IPS-20b (cell line): ENCODE data around the gene FNDC4.
"Not testable (repeated sequence)": the region's sequence is repeated elsewhere in the genome, so short reads cannot be mapped to it uniquely, and the experiment has no call there.

ENCODE experiments used
- H3K27ac ChIP-seq: one replicate; pipeline ENCODE4 v1.5.1; 2013; ENCODE audit warnings: low read length
- H3K27me3 ChIP-seq: 2 replicates; pipeline ENCODE4 v1.6.1; 2013; ENCODE audit warnings: mild to moderate bottlenecking, low read length, inconsistent platforms; ENCODE audit not compliant: insufficient read depth
- H3K36me3 ChIP-seq: 2 replicates; pipeline ENCODE4 v1.6.1; 2013; ENCODE audit warnings: low read depth, mild to moderate bottlenecking, inconsistent platforms, low read length, moderate library complexity; ENCODE audit not compliant: insufficient read depth
- H3K4me1 ChIP-seq: 2 replicates; pipeline ENCODE4 v1.6.1; 2013; ENCODE audit warnings: mild to moderate bottlenecking, control low read depth, inconsistent platforms, low read length, moderate library complexity; ENCODE audit not compliant: insufficient read depth
- H3K4me3 ChIP-seq: 2 replicates; pipeline ENCODE4 v1.5.1; 2013; ENCODE audit warnings: mild to moderate bottlenecking, low read length, inconsistent platforms
- H3K9ac ChIP-seq: 2 replicates; pipeline ENCODE4 v1.6.1; 2013; ENCODE audit warnings: low read depth, mild to moderate bottlenecking, inconsistent platforms, low read length, moderate library complexity
- H3K9me3 ChIP-seq: 2 replicates; pipeline ENCODE4 v1.6.1; 2013; ENCODE audit warnings: mild to moderate bottlenecking, low read depth, low read length, inconsistent platforms; ENCODE audit not compliant: insufficient read depth

The FNDC4 gene

GRCh38 chr2:27494944-27495554 is at the start of gene FNDC4:
Gene FNDC4 (minus strand): TSS chr2:27495200. CDS start chr2:27494679, 521 bp downstream.
- no peaks in the 10 kb centered on the region for H3K9me3 ChIP-seq
- H3K27me3 ChIP-seq: peaks cover 56% of the 10 kb centered on the region
- H3K4me1 ChIP-seq: peaks cover 7% of the 10 kb centered on the region
- H3K9ac ChIP-seq: peak within 1 kb of the TSS; percentile 82; the same call in 1 of the 2 replicates
- H3K36me3 ChIP-seq: no peaks in the 10 kb centered on the region
- H3K4me3 ChIP-seq: peak within 1 kb of the TSS; percentile 91
- no peak within 1 kb of the TSS for H3K27ac ChIP-seq

GRCh38 chr2:27544143-27544821 is 49.3 kb upstream of the FNDC4 start:
- H3K4me3 ChIP-seq: no peak overlapping the region
- no peak overlapping the region for H3K9ac ChIP-seq
- H3K27ac ChIP-seq: no peak overlapping the region
- no peaks in the 10 kb centered on the region for H3K4me1 ChIP-seq
- no peaks in the 10 kb centered on the region for H3K36me3 ChIP-seq
- peaks cover 12% of the 10 kb centered on the region for H3K9me3 ChIP-seq
- no peaks in the 10 kb centered on the region for H3K27me3 ChIP-seq

GRCh38 chr2:27539649-27540048 is 44.6 kb upstream of the FNDC4 start:
- H3K4me1 ChIP-seq, H3K9ac ChIP-seq, H3K36me3 ChIP-seq, H3K9me3 ChIP-seq, H3K27me3 ChIP-seq, H3K4me3 ChIP-seq, H3K27ac ChIP-seq: not testable (repeated sequence)

GRCh38 chr2:27538839-27539450 is 43.9 kb upstream of the FNDC4 start:
- H3K4me1 ChIP-seq, H3K4me3 ChIP-seq, H3K27me3 ChIP-seq, H3K36me3 ChIP-seq, H3K9me3 ChIP-seq, H3K27ac ChIP-seq, H3K9ac ChIP-seq: not testable (repeated sequence)

- H3K4me3 ChIP-seq: no peak overlapping the region
- H3K4me1 ChIP-seq: no peaks in the 10 kb centered on the region
- H3K27me3 ChIP-seq: peaks cover 4% of the 10 kb centered on the region; the same call in 1 of the 2 replicates
- no peaks in the 10 kb centered on the region for H3K36me3 ChIP-seq
- no peak overlapping the region for H3K27ac ChIP-seq
- no peak overlapping the region for H3K9ac ChIP-seq
- 0 out of 2 replicates have a peak, but pooled peaks cover 6% of the 10 kb centered on the region for H3K9me3 ChIP-seq
These were observed 42.3 kb upstream of the FNDC4 start for GRCh38 chr2:27537287-27537686.

- Histone ChIP-seq H3K4me3 (no peak overlapping the region), H3K9ac (no peak overlapping the region), H3K4me1 (no peaks in the 10 kb centered on the region), H3K36me3 (no peaks in the 10 kb centered on the region), H3K9me3 (no peaks in the 10 kb centered on the region), H3K27ac (no peak overlapping the region), H3K27me3 (no peaks in the 10 kb centered on the region)
These were observed 37.0 kb upstream of the FNDC4 start for GRCh38 chr2:27531983-27532382.

GRCh38 chr2:27527182-27527581 is 32.2 kb upstream of the FNDC4 start:
- Histone ChIP-seq H3K27me3 (no peaks in the 10 kb centered on the region), H3K9ac (no peak overlapping the region), H3K4me3 (no peak overlapping the region), H3K27ac (no peak overlapping the region), H3K9me3 (no peaks in the 10 kb centered on the region), H3K36me3 (no peaks in the 10 kb centered on the region), H3K4me1 (no peaks in the 10 kb centered on the region)

- Histone ChIP-seq H3K27me3 (no peaks in the 10 kb centered on the region), H3K36me3 (no peaks in the 10 kb centered on the region), H3K9me3 (no peaks in the 10 kb centered on the region), H3K4me3 (no peak overlapping the region), H3K27ac (no peak overlapping the region), H3K4me1 (no peaks in the 10 kb centered on the region), H3K9ac (no peak overlapping the region)
These were observed 27.5 kb upstream of the FNDC4 start for GRCh38 chr2:27522400-27522945.

- Histone ChIP-seq H3K4me1 (no peaks in the 10 kb centered on the region), H3K4me3 (no peak overlapping the region), H3K9me3 (no peaks in the 10 kb centered on the region), H3K36me3 (no peaks in the 10 kb centered on the region), H3K9ac (no peak overlapping the region), H3K27me3 (no peaks in the 10 kb centered on the region), H3K27ac (no peak overlapping the region)
These were observed 25.3 kb upstream of the FNDC4 start for GRCh38 chr2:27520316-27520715.

- no peaks in the 10 kb centered on the region for H3K4me1 ChIP-seq
- H3K27me3 ChIP-seq: no peaks in the 10 kb centered on the region
- H3K9me3 ChIP-seq: no peaks in the 10 kb centered on the region
- H3K36me3 ChIP-seq: no peaks in the 10 kb centered on the region
- H3K9ac ChIP-seq: no peak overlapping the region
- no peak overlapping the region for H3K27ac ChIP-seq
- no peak overlapping the region for H3K4me3 ChIP-seq
These were observed 23.7 kb upstream of the FNDC4 start for GRCh38 chr2:27518782-27519113.

- no peak overlapping the region for H3K4me3 ChIP-seq
- no peak overlapping the region for H3K27ac ChIP-seq
- no peaks in the 10 kb centered on the region for H3K27me3 ChIP-seq
- no peaks in the 10 kb centered on the region for H3K9me3 ChIP-seq
- no peaks in the 10 kb centered on the region for H3K4me1 ChIP-seq
- H3K36me3 ChIP-seq: no peaks in the 10 kb centered on the region
- H3K9ac ChIP-seq: no peak overlapping the region
These were observed 23.2 kb upstream of the FNDC4 start for GRCh38 chr2:27518113-27518781.
